HepG2 (cell line): ENCODE data around the gene DLAT. TPM values are rescaled to one million over a fixed set of nuclear protein-coding genes. Genes with fewer than 3 reads are reported as not detected.

Experiments
- ATF3 ChIP-seq: sonication (generic); formaldehyde crosslinking; IDR thresholded peaks from 2 replicates; pipeline ENCODE4 v1.4.0; 2020; ENCODE audit warnings: missing genetic modification reagents
- ELK4 ChIP-seq: sonication (generic); formaldehyde crosslinking; IDR thresholded peaks from 2 replicates; pipeline ENCODE4 v1.9.0; 2021; ENCODE audit warnings: missing genetic modification reagents, borderline replicate concordance
- HMG20A ChIP-seq: IDR thresholded peaks from 2 replicates; pipeline ENCODE4 v1.6.1; 2016; ENCODE audit warnings: borderline replicate concordance
- JDP2 ChIP-seq: sonication (generic); formaldehyde crosslinking; IDR thresholded peaks from 2 replicates; pipeline ENCODE4 v1.8.1; 2022; ENCODE audit warnings: missing genetic modification reagents, borderline replicate concordance
- KLF16 ChIP-seq, 2 experiments: sonication (generic) in 1 of 2; formaldehyde crosslinking in 1 of 2; IDR thresholded peaks; 2 replicates each; pipeline versions ENCODE4 v1.6.1 to v1.8.0; 2016 to 2023; ENCODE audit warnings: missing genetic modification reagents in 2 of 2, missing compliant biosample characterization in 1 of 2
- MED13 ChIP-seq: sonication (generic); formaldehyde crosslinking; IDR thresholded peaks from 2 replicates; pipeline ENCODE4 v1.5.0; 2020; ENCODE audit warnings: missing genetic modification reagents
- PAWR ChIP-seq: sonication (generic); formaldehyde crosslinking; IDR thresholded peaks from 2 replicates; pipeline ENCODE4 v1.4.0; 2020; ENCODE audit warnings: missing genetic modification reagents, mild to moderate bottlenecking, borderline replicate concordance
- PCBP1 ChIP-seq: fragments of 200-400 bp; formaldehyde crosslinking; IDR thresholded peaks from 2 replicates; pipeline ENCODE4 v1.6.1; 2017; ENCODE audit warnings: mild to moderate bottlenecking, low read depth, low read length, borderline replicate concordance
- PLRG1 ChIP-seq: fragments of 450-650 bp; conservative IDR thresholded peaks from 2 replicates; pipeline ENCODE4 v1.6.1; 2016
- RBM22 ChIP-seq: fragments of 200-400 bp; formaldehyde crosslinking; optimal IDR thresholded peaks from 2 replicates; pipeline ENCODE3; 2017; ENCODE audit warnings: mild to moderate bottlenecking, low read length, moderate library complexity
- RORA ChIP-seq: sonication (generic); formaldehyde crosslinking; IDR thresholded peaks from 2 replicates; pipeline ENCODE4 v1.5.0; 2020; ENCODE audit warnings: mild to moderate bottlenecking, missing genetic modification reagents, moderate library complexity
- SKI ChIP-seq: fragments of 450-650 bp; IDR thresholded peaks from one replicate; pipeline ENCODE4 v1.6.1; 2018; ENCODE audit warnings: mild to moderate bottlenecking; ENCODE audit not compliant: partially characterized antibody
- SNAPC4 ChIP-seq: sonication (generic); formaldehyde crosslinking; IDR thresholded peaks from 2 replicates; pipeline ENCODE4 v1.4.0; 2020; ENCODE audit warnings: mild to moderate bottlenecking, missing genetic modification reagents
- SP4 ChIP-seq: sonication (generic); formaldehyde crosslinking; IDR thresholded peaks from 2 replicates; pipeline ENCODE4 v1.8.1; 2023; ENCODE audit warnings: mild to moderate bottlenecking, missing genetic modification reagents
- SRSF1 ChIP-seq: fragments of 200-400 bp; formaldehyde crosslinking; optimal IDR thresholded peaks from 2 replicates; pipeline ENCODE3; 2017; ENCODE audit warnings: mild to moderate bottlenecking, low read depth, low read length, moderate library complexity
- THYN1 ChIP-seq: sonication (generic); formaldehyde crosslinking; IDR thresholded peaks from 2 replicates; pipeline ENCODE4 v1.8.1; 2023; ENCODE audit warnings: low read depth, mild to moderate bottlenecking, moderate library complexity, missing genetic modification reagents, borderline replicate concordance
- ZFP41 ChIP-seq: sonication (generic); formaldehyde crosslinking; IDR thresholded peaks from 2 replicates; pipeline ENCODE4 v1.4.0; 2020; ENCODE audit warnings: mild to moderate bottlenecking, missing genetic modification reagents, borderline replicate concordance
- ZNF121 ChIP-seq: sonication (generic); formaldehyde crosslinking; IDR thresholded peaks from 2 replicates; pipeline ENCODE4 v1.5.0; 2020; ENCODE audit warnings: mild to moderate bottlenecking, missing genetic modification reagents
- ZNF282 ChIP-seq: fragments of 450-650 bp; IDR thresholded peaks from 2 replicates; pipeline ENCODE4 v1.6.1; 2018; ENCODE audit not compliant: partially characterized antibody
- ZNF329 ChIP-seq: sonication (generic); formaldehyde crosslinking; IDR thresholded peaks from 2 replicates; pipeline ENCODE4 v1.9.0; 2021; ENCODE audit warnings: low read depth, mild to moderate bottlenecking, missing genetic modification reagents
- ZNF577 ChIP-seq: sonication (generic); formaldehyde crosslinking; IDR thresholded peaks from 2 replicates; pipeline ENCODE4 v1.4.0; 2020; ENCODE audit warnings: mild to moderate bottlenecking, low read depth, missing genetic modification reagents, borderline replicate concordance
- ZNF7 ChIP-seq: IDR thresholded peaks from 2 replicates; pipeline ENCODE4 v1.6.1; 2016; ENCODE audit warnings: missing biosample characterization, missing genetic modification reagents
- ZSCAN9 ChIP-seq: IDR thresholded peaks from 2 replicates; pipeline ENCODE4 v1.6.1; 2016; ENCODE audit warnings: borderline replicate concordance
- polyA plus RNA-seq, 8 experiments: library from polyadenylated mRNA; depleted of rRNA in 3 of 8; stranded (reverse) in 7 of 8; unstranded in 1 of 8; fragments of >200 nt; fragmentation: Illumina TruSeq in 4 of 8; extraction: Trizol in 4 of 8; gene quantifications; 2 replicates each; pipeline versions ENCODE4 v1.2.1 to v1.2.3, GENCODE V29; 2011 to 2016; ENCODE audit warnings: low read depth in 4 of 8, missing spikeins in 1 of 8, mixed read lengths in 1 of 8; ENCODE audit not compliant: insufficient read depth in 1 of 8
- total RNA-seq, 5 experiments: library from RNA; depleted of rRNA; stranded (reverse); fragments of >200 nt; fragmentation: Illumina TruSeq; extraction: Trizol; gene quantifications; 2 replicates each; pipeline ENCODE4 v1.2.3, GENCODE V29; 2016; ENCODE audit warnings: low read depth in 1 of 5

DLAT gene
- total and polyA plus RNA-seq, 2 of the 13 experiments (the other 11 are each of a cell fraction or from before 2014, with no cell fraction given): 26.4 to 62.2 TPM

GRCh38 chr11:112073941-112074811 is 49.0 kb downstream of the DLAT start, which contains the start of the genes NKAPD1 and PIH1D2 (continued):
- TF ChIP-seq ZNF577 (CRISPR knock-in tag): no peak
- TF ChIP-seq ZNF121 (CRISPR knock-in tag): no peak
- no peak for TF ChIP-seq ZNF7 (CRISPR knock-in tag)
- peak; percentile 89 for TF ChIP-seq SRSF1
- no peak for TF ChIP-seq PAWR (CRISPR knock-in tag)
- TF ChIP-seq SNAPC4 (CRISPR knock-in tag): no peak
- peak; percentile 47 for TF ChIP-seq SKI
- TF ChIP-seq RBM22: peak; percentile 56
- no peak for TF ChIP-seq PLRG1
- TF ChIP-seq ZNF282: no peak
- TF ChIP-seq ZNF329 (CRISPR knock-in tag): no peak
- no peak for TF ChIP-seq HMG20A (CRISPR knock-in tag)
- no peak for TF ChIP-seq THYN1 (CRISPR knock-in tag)
- TF ChIP-seq KLF16 (CRISPR knock-in tag; IDR thresholded peaks at IDR 0.05): peak in 1 of 2 experiments; percentile 75; a peak in 2 of 4 replicates
- no peak; the same call in 1 of the 2 replicates for TF ChIP-seq ZSCAN9 (CRISPR knock-in tag)
- no peak for TF ChIP-seq RORA (CRISPR knock-in tag)
- TF ChIP-seq MED13: peak; percentile 20; the same call in 1 of the 2 replicates
- TF ChIP-seq ZFP41: no peak
- TF ChIP-seq ATF3 (CRISPR knock-in tag): no peak
- TF ChIP-seq PCBP1: 0 out of 2 replicates have a peak, but pooled peaks have one; percentile 50
- TF ChIP-seq ELK4 (CRISPR knock-in tag): no peak
- peak; percentile 78; the same call in 1 of the 2 replicates for TF ChIP-seq SP4 (CRISPR knock-in tag)
- no peak for TF ChIP-seq JDP2 (CRISPR knock-in tag)
